Colonic mucosa (tissue), 4 donors: Measurements from ENCODE around the gene RGPD6. TPM values are rescaled to one million over a fixed set of nuclear protein-coding genes. Genes with fewer than 3 reads are reported as not detected.
"Not testable (repeated sequence)": the region's sequence is repeated elsewhere in the genome, so short reads cannot be mapped to it uniquely, and the experiment has no call there.

Source experiments
- DNase-seq: peaks from one replicate; pipeline ENCODE4 v3.0.0-alpha.2; 2020
- H3K27ac ChIP-seq: fragments of 200-600 bp; one replicate; pipeline ENCODE4 v1.8.0; 2021
- H3K27me3 ChIP-seq: fragments of 200-600 bp; one replicate; pipeline ENCODE4 v1.8.0; 2021
- H3K36me3 ChIP-seq: fragments of 200-600 bp; one replicate; pipeline ENCODE4 v1.8.0; 2021
- H3K4me1 ChIP-seq: fragments of 200-600 bp; one replicate; pipeline ENCODE4 v1.8.0; 2021; ENCODE audit warnings: mild to moderate bottlenecking
- H3K4me3 ChIP-seq: fragments of 200-600 bp; one replicate; pipeline ENCODE4 v1.8.0; 2021
- H3K9ac ChIP-seq, 2 donors: one replicate each; pipeline ENCODE4 v1.7.0; 2013; ENCODE audit warnings: control low read depth in 2 of 2, low read depth in 2 of 2, low read length in 2 of 2
- H3K9me3 ChIP-seq: fragments of 200-600 bp; one replicate; pipeline ENCODE4 v1.8.0; 2021
- intact Hi-C: fragments of 100-400 bp; cut with DNase I; formaldehyde crosslinking; loops from one replicate; pipeline ENCODE4 v1.14.1; 2022
- total RNA-seq, 2 donors: library from RNA; stranded (reverse); fragmentation: NEBNext Ultra II Directional in 1 of 2; extraction: Animal tissue kit (Norgen Biotek cat#: 25700) in 1 of 2; gene quantifications; one replicate each; pipeline ENCODE4 v1.2.1, GENCODE V29; 2021
- donor health status: healthy.
- donor health status: DM: no; HTN: no; CAD: no.
- donor health status: DM: no; HTN: no; CAD: no.

The RGPD6 gene
- total RNA-seq, 2 donors from 2014 or later, result 14.3 to 25.5 TPM

DNA sequence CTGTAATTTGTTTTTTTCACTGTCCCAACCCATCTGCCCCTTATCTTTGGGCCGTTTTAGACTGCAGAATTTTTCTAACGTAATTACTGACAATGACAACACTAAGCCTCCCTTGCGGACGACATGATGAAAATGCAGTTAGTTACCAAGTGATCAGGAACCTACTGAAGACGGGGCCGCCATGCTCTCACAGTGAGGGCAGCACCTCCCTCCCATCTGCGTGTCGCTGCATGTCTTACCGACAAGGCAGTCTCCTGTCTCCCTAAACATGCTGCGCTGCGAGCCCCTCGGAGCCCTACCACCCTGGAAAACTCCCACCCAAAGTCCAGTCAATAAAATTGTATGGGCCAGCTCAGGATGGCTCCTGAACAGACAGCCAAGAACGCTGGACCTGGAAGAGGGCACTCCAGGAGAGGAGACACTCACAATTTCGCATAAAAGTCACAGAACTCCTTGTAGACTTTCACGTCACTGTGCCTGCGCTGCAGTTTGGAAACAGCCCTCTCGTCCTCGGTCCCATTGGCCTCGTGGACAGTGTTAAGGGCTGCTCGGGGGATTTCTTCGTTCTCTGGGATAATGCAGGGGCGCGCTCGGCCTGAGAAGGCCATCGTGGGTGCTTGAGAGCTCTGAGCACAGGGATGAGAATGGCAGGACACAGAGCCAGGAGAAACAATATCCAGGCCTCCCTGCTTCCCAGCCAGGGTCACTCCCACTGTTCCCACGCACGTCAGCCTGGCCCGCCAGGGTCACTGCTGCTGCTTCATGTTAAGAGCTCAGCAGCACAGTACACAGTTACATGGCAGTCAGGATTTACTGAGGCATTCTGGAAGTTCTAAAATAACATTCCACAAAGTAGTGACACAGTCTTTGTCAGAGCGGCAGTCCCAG is 104.6 kb downstream of the RGPD6 start, which contains the start of gene LIMS4:
Gene LIMS4, minus strand, starts transcription at position 646 of the 888 bp plus-strand sequence. Its CDS starts 38 bp downstream, at position 608.
- intact Hi-C loops, result not testable (repeated sequence)

DNA sequence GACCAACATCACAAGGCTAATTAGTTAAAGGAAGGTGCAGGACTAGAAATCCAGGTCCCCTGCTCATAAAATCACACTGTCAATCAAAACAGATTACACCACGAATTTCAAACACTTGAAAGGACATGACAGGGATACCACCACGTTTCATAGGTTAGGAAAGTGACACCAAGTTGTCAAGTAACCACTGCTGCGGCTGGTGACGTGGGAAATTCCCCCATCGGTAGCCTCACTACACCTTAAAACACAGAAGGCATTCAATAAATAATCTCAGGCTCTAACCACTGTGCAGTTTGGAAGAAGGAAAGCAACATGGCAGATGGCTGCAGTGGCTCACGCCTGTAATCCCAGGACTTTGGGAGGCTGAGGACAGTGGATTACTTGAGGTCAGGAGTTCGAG is 108.1 kb downstream of the RGPD6 start:
- H3K9me3 ChIP-seq, H3K27me3 ChIP-seq, H3K9ac ChIP-seq, H3K36me3 ChIP-seq, H3K4me1 ChIP-seq, H3K4me3 ChIP-seq, DNase-seq, H3K27ac ChIP-seq, intact Hi-C loops: not testable (repeated sequence)

More for the DNA sequence above, 104.6 kb downstream of the RGPD6 start, which contains the start of gene LIMS4:
- not testable (repeated sequence) for H3K27ac ChIP-seq, H3K4me3 ChIP-seq, H3K9ac ChIP-seq, H3K27me3 ChIP-seq, H3K9me3 ChIP-seq, DNase-seq, H3K36me3 ChIP-seq, H3K4me1 ChIP-seq

DNA sequence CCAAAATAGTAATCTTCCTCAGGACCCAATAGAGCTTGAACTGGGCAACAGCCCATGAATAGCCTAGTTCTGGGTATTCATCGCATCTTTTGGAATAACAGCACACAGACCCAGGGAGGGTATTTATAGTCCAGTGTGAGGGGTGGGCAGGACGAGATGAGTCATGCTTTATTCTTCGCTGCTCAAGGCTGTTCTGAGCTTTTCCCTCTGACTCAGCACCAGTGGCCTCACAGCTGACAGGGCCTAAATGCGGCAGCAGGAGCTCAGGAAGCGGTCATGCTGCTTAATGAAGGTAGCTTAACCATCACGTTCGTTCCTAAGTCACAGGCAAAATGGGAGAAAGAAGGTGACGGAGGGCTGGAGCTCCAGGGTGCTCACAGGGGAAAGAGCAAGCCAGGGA is 111.7 kb downstream of the RGPD6 start:
- DNase-seq, intact Hi-C loops: not testable (repeated sequence)

More for the DNA sequence above, 111.7 kb downstream of the RGPD6 start:
- not testable (repeated sequence) for H3K9ac ChIP-seq, H3K4me3 ChIP-seq, H3K9me3 ChIP-seq, H3K27ac ChIP-seq, H3K4me1 ChIP-seq, H3K27me3 ChIP-seq, H3K36me3 ChIP-seq

Other genes with a start within 250 kb of the RGPD6 start
- 1 to 10 TPM in 1 of 2 donors, under 1 TPM in 1; 0.40 to 1.2 TPM for gene LIMS4, start 104.4 kb downstream of the RGPD6 start, total RNA-seq
- gene BUB1, start 100.8 kb upstream of the RGPD6 start, total RNA-seq, result 10 to 100 TPM; 14.7 to 47.3 TPM
- gene ACOXL, start 155.4 kb upstream of the RGPD6 start, total RNA-seq, result under 1 TPM; 0.32 to 0.82 TPM